CD4-positive, alpha-beta T cell treated with Interleukin-10 for 1 hour (primary cell): Measurements from ENCODE around the gene GLYR1.
A peak's percentile ranks its signal among the peaks of the same experiment; 100 is the strongest.
"Not testable (repeated sequence)": the region's sequence is repeated elsewhere in the genome, so short reads cannot be mapped to it uniquely, and the experiment has no call there.

Experiments used
- DNase-seq: peaks from one replicate; pipeline ENCODE4 v3.0.0-alpha.2; 2020

Gene GLYR1

GRCh38 chr16:4846901-4847773 is at the start of gene GLYR1, which contains the start of gene UBN1:
Gene GLYR1, minus strand, starts transcription at chr16:4847288. Its CDS starts 23 bp downstream, at chr16:4847265.
Gene UBN1, plus strand, starts transcription at chr16:4847481. Its CDS starts 5,437 bp downstream, at chr16:4852918.
- peak; percentile 99 for DNase-seq

GRCh38 chr16:4896761-4897160 is 49.7 kb upstream of the GLYR1 start:
- not testable (repeated sequence) for DNase-seq

- no peak for DNase-seq
Measured at GRCh38 chr16:4895366-4895765, 48.3 kb upstream of the GLYR1 start.

GRCh38 chr16:4894276-4895150 is 47.4 kb upstream of the GLYR1 start:
- no peak for DNase-seq

GRCh38 chr16:4893103-4893862 is 46.2 kb upstream of the GLYR1 start:
- no peak for DNase-seq

- DNase-seq = no peak
Measured at GRCh38 chr16:4892361-4893102, 45.4 kb upstream of the GLYR1 start.

- DNase-seq = no peak
Measured at GRCh38 chr16:4891886-4892216, 44.8 kb upstream of the GLYR1 start.

- DNase-seq = no peak
Measured at GRCh38 chr16:4891097-4891885, 44.2 kb upstream of the GLYR1 start.

- no peak for DNase-seq
Measured at GRCh38 chr16:4890686-4891085, 43.6 kb upstream of the GLYR1 start.

- no peak for DNase-seq
Measured at GRCh38 chr16:4890026-4890425, 42.9 kb upstream of the GLYR1 start.

- no peak for DNase-seq
Measured at GRCh38 chr16:4888428-4889135, 41.5 kb upstream of the GLYR1 start.

GRCh38 chr16:4886151-4886550 is 39.1 kb upstream of the GLYR1 start:
- no peak for DNase-seq

GRCh38 chr16:4884972-4885874 is 38.1 kb upstream of the GLYR1 start:
- no peak for DNase-seq

GRCh38 chr16:4884209-4884608 is 37.1 kb upstream of the GLYR1 start:
- no peak for DNase-seq

- no peak for DNase-seq
Measured at GRCh38 chr16:4883501-4883900, 36.4 kb upstream of the GLYR1 start.

GRCh38 chr16:4882633-4883285 is 35.7 kb upstream of the GLYR1 start:
- no peak for DNase-seq

GRCh38 chr16:4882000-4882632 is 35.0 kb upstream of the GLYR1 start:
- DNase-seq = no peak

- DNase-seq = no peak
Measured at GRCh38 chr16:4880006-4880580, 33.0 kb upstream of the GLYR1 start.
